ENCODE data around the gene APMAP. TPM values are rescaled to one million over a fixed set of nuclear protein-coding genes. Genes with fewer than 3 reads are reported as not detected.

APMAP gene
- total RNA-seq, 1 donor from 2014 or later = 48.8 TPM

DNA sequence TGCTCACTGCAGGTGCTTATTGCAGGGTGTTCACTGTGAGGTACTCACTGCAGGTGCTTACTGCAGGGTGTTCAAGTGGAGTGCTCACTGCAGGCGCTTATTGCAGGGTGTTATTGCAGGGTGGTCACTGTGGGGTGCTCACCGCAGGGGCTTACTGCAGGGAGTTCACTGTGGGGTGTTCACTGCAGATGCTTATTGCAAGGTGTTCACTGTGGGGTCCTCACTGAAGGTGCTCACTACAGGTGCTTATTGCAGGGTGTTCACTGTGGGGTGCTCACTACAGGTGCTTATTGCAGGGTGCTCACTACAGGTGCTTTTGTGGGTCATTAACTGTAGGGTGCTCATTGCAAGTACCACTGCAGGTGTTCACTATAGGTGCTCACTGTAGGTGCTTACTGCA lies 20.2 kb downstream of the APMAP start:
- DNase-seq (ENCODE audit: low spot score) = no peak
- Mint-ChIP-seq H3K9me3 (peaks cover 22% of the 10 kb centered on the region), H3K27me3 (ENCODE audit: low read depth) (no peaks in the 10 kb centered on the region), H3K27ac (no peak overlapping the region), H3K4me3 (ENCODE audit: low read depth) (no peak overlapping the region), H3K4me1 (ENCODE audit: low read depth) (peaks cover 1% of the 10 kb centered on the region), H3K36me3 (ENCODE audit: low read depth) (peaks cover 86% of the 10 kb centered on the region)
- intact Hi-C loops (cut with micrococcal nuclease) = no loop called here

DNA sequence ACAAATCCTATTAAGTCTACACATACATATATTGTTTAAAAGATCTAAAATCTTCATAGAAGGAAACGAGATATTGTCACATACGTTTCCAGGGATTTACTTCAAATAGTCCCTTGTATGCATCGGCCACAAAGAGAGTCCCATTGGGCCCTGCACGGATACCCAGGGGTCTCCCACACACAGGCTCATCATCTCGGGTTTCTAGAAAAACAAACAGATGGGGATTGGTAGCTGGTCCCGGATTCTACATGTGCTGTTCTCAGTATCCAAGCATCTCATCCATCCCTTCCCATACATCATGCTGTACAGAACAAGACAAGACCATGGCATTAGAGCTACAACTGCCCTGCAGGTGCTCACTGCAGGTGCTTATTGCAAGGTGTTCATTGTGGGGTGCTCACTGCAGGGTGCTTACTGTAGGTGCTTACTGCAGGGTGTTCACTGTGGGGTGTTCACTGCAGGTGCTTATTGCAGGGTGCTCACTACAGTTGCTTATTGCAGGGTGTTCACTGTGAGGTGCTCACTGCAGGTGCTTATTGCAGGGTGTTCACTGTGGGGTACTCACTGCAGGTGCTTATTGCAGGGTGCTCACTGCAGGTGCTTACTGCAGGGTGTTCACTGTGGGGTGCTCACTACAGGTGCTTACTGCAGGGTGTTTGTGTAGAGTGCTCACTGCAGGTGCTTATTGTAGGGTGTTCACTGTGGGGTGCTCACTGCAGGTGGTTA lies 21.0 kb downstream of the APMAP start:
- no peak for DNase-seq (ENCODE audit: low spot score)
- Mint-ChIP-seq H3K4me3 (ENCODE audit: low read depth) (no peak overlapping the region), H3K27me3 (ENCODE audit: low read depth) (no peaks in the 10 kb centered on the region), H3K36me3 (ENCODE audit: low read depth) (peaks cover 82% of the 10 kb centered on the region), H3K4me1 (ENCODE audit: low read depth) (peaks cover 1% of the 10 kb centered on the region), H3K27ac (no peak overlapping the region), H3K9me3 (peaks cover 18% of the 10 kb centered on the region)
- intact Hi-C loops (cut with micrococcal nuclease) = no loop called here

DNA sequence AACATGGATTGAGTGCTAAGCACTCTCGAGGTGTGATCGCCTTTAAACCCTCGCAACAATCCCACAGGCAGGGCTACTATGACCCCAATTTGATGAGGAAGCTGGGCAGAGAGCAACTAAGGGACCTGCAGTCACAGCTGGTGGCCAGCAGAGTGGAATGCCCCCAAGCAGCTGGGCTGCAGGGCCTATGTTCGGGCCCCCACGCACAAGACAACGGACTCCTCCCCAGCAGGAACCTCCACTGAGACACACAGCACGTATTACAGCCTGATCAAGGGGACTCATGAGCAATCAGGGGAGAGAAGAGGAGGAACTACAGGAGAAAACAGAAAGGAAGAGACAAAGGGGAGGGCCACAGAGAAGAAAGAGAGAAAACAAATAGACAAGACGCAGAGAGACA lies 21.8 kb downstream of the APMAP start:
- DNase-seq (ENCODE audit: low spot score) = no peak
- H3K27me3 Mint-ChIP-seq (ENCODE audit: low read depth) = no peaks in the 10 kb centered on the region
- intact Hi-C loops (cut with micrococcal nuclease) = no loop called here
- peaks cover 10% of the 10 kb centered on the region for H3K9me3 Mint-ChIP-seq
- no peak overlapping the region for H3K4me3 Mint-ChIP-seq (ENCODE audit: low read depth)
- no peak overlapping the region for H3K27ac Mint-ChIP-seq
- H3K4me1 Mint-ChIP-seq (ENCODE audit: low read depth) = peaks cover 1% of the 10 kb centered on the region
- H3K36me3 Mint-ChIP-seq (ENCODE audit: low read depth) = peaks cover 82% of the 10 kb centered on the region

DNA sequence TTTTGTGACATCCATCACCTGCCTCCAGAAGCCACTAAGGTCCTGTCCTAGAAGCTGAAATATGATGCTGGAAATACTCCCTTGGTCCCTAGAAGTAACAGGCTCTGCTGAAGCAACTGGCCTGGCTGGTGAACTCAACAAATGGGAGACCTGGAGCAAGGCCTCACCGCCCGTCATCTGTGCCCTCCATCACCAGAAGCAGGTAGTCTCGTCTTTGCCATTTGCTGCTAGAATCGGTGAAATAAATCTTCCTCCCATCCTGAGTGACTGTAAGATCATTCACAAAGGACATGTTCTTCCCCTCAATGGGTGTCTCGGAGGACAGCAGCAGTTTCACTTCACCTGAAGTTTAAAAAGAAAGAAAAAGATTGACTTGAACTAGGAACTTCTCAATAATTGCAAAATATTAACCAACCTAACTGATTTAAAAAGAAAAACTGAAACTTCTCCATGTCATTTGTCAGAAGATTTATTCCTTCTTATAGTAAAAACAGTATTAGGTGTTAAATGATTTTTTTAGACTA lies 22.5 kb downstream of the APMAP start:
- H3K27me3 Mint-ChIP-seq (ENCODE audit: low read depth) = no peaks in the 10 kb centered on the region
- intact Hi-C loops (cut with micrococcal nuclease) = no loop called here

DNA sequence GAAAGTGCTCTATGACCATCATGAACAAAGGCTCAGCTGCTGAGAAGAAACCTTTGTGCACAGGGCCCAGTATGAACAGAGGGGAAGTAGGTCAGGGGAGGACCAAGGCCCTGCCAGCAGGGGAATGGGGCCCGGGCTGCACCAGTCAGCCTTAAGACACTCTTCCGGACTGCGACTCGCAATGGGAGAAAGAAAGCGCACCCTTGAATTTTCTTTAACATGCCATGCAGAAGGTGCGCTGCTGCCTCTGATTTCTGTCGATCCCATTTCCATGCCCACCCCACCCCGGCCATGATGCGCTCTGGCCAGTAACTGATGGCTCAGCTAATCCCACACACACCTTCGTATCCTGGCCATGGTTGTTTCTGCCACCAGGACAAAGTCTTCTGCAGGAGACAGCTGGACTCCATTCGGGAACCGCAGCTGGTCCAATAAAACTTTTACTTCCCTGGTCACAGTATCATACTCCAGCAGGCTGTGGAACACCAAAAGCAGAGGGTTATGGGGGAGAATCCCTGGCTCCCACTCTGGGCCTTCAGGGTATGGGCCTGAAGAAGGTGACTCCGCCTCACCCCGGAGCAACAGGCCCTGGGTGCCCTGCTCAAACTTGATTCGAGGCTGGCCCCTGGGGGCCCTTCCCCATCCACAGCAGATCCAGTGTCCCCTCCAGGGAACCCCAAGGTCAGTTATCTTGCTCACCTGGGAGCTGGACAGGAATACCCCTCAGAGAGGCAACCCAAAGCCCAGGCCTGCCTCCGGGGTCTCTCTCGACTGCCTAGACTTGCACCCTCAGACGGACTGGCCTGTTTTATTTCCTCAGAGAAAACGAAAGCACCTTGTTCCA lies 23.1 kb downstream of the APMAP start:
- Mint-ChIP-seq H3K27ac (no peak overlapping the region), H3K4me3 (ENCODE audit: low read depth) (no peak overlapping the region), H3K4me1 (ENCODE audit: low read depth) (peaks cover 5% of the 10 kb centered on the region), H3K36me3 (ENCODE audit: low read depth) (peaks cover 82% of the 10 kb centered on the region), H3K9me3 (no peaks in the 10 kb centered on the region), H3K27me3 (ENCODE audit: low read depth) (no peaks in the 10 kb centered on the region)
- intact Hi-C loops (cut with micrococcal nuclease) = no loop called here
- DNase-seq (ENCODE audit: low spot score) = no peak

More for the DNA sequence above, 22.5 kb downstream of the APMAP start:
- H3K27ac Mint-ChIP-seq = no peak overlapping the region
- no peak overlapping the region for H3K4me3 Mint-ChIP-seq (ENCODE audit: low read depth)
- peaks cover 82% of the 10 kb centered on the region for H3K36me3 Mint-ChIP-seq (ENCODE audit: low read depth)
- no peak for DNase-seq (ENCODE audit: low spot score)
- H3K4me1 Mint-ChIP-seq (ENCODE audit: low read depth) = peaks cover under 1% of the 10 kb centered on the region
- H3K9me3 Mint-ChIP-seq = peaks cover 3% of the 10 kb centered on the region

DNA sequence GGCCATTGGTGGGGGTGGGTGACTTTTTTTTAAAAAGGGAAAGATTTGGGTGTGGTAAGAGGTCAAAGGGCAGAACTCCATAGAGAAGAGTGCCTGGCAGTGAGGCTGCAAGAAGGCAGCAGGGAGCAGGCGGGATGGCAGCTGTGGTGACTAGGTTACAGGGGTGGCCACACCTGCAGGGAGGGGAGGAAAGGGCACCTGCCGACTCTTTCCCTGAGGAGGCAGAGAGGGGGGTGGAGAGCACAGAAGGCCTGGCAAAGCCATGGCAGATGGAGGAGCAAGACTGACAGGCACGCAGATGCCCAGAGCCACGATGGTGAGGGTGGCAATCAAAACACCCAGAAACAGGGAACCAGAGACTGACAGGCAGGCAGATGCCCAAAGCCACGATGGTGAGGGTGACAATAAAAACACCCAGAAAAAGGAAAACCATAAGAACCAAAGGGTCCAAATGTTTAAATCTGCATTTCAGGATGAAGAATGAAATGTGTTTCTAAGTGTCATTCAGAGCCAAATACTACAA lies 24.2 kb downstream of the APMAP start:
- Mint-ChIP-seq H3K9me3 (no peaks in the 10 kb centered on the region), H3K36me3 (ENCODE audit: low read depth) (peaks cover 77% of the 10 kb centered on the region)
- intact Hi-C loops (cut with micrococcal nuclease) = no loop called here

DNA sequence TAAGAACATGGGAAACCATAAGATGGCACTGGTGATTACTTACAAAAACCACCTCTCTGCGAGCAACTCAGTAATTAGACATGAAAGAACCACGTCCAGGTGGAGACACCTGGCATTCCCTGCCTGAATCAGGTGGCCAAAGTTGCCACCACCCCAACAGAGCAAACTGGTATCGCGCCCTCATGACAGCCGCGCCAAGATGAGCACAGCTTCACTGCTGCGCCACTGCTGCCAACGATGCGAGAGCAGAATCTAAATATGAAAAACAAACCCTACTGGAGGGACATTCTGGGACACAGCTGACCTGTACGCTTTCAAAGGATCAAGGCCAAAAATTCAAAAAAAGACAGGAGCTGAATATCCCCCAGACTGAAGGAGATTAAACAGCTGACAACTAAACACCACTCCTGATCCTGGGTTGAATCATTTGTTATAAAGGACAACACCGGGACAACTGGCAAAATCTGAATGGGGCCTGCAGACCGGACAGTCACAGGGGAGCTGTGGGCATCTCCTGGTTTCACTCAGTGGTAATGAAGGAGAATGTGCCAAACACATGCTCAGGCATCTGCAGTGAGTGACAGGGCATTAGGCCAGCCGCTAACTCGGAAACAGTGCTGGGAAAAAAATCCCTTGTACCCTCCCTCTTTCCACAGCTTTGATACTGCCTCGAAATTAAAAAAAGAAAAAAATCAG lies 26.1 kb downstream of the APMAP start:
- Mint-ChIP-seq H3K4me3 (ENCODE audit: low read depth) (no peak overlapping the region), H3K36me3 (ENCODE audit: low read depth) (peaks cover 85% of the 10 kb centered on the region), H3K27me3 (ENCODE audit: low read depth) (no peaks in the 10 kb centered on the region), H3K9me3 (no peaks in the 10 kb centered on the region), H3K27ac (no peak overlapping the region), H3K4me1 (ENCODE audit: low read depth) (peaks cover 15% of the 10 kb centered on the region)
- DNase-seq (ENCODE audit: low spot score) = no peak
- intact Hi-C loops (cut with micrococcal nuclease) = no loop called here

More for the DNA sequence above, 24.2 kb downstream of the APMAP start:
- Mint-ChIP-seq H3K27ac (no peak overlapping the region), H3K4me3 (ENCODE audit: low read depth) (no peak overlapping the region), H3K4me1 (ENCODE audit: low read depth) (peaks cover 9% of the 10 kb centered on the region), H3K27me3 (ENCODE audit: low read depth) (no peaks in the 10 kb centered on the region)
- DNase-seq (ENCODE audit: low spot score) = no peak

DNA sequence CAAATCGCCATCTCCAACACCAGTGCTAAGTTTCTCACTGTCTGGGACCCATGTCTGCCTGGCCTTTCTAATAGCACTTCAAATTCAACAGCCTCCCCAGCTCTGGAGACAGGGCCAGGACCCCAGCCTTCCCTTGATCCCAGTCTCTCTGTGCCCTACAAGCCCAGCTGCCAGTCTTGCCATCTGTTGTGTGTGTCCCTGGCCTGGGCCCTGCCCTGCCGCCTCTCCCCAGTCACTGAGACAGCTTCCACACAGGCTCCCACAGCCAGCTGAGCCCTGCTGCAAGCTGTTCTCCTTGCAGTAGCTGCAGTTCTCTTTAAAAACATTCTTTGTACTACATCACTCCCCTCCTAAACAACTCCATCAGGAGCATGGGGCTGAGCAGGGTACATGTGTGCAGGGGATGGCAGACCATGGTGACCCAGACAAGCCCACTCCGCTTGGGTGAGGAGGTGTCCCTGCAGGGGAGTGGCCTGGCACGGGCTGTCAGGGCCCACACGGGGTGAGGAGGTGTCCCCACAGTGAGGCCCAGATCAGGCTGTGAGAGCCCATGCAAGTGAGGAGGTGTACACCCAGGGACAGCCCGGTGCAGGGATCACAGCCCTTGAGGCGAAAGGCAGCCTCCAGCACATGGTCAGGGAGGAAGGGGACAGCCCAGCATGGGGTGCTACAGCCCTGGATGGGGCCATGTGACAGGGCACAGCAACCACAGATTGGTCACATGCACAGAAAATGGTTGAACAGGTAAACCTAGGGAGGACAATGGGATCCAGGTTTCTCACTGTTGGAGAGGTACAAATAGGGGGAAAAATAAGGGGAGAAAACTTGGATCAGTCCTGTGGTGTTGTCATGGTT lies 27.3 kb downstream of the APMAP start:
- DNase-seq (ENCODE audit: low spot score) = no peak

DNA sequence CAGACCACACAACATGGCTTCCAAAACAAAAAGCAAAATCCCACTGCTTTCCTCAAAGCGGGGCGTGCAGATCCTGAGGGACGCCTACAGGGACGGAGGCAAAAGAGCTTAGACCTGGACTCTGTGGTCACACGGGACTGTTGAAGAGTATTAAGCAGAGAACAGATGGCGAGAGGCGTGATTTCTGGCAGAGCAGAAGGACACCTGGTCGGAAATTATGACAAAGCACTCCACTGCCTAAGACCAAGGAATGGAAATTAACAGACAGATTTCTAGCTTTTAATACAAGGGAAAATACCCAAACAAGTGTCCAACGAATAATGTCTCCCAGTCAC lies 28.1 kb downstream of the APMAP start:
- no peak for DNase-seq (ENCODE audit: low spot score)
- H3K4me1 Mint-ChIP-seq (ENCODE audit: low read depth) = peaks cover 23% of the 10 kb centered on the region
- H3K27ac Mint-ChIP-seq = peak overlapping the region; percentile 43
- intact Hi-C loops (cut with micrococcal nuclease) = no loop called here
- H3K4me3 Mint-ChIP-seq (ENCODE audit: low read depth) = no peak overlapping the region
- no peaks in the 10 kb centered on the region for H3K27me3 Mint-ChIP-seq (ENCODE audit: low read depth)
- peaks cover 84% of the 10 kb centered on the region for H3K36me3 Mint-ChIP-seq (ENCODE audit: low read depth)
- no peaks in the 10 kb centered on the region for H3K9me3 Mint-ChIP-seq

More for the DNA sequence above, 27.3 kb downstream of the APMAP start:
- no peaks in the 10 kb centered on the region for H3K9me3 Mint-ChIP-seq
- H3K27me3 Mint-ChIP-seq (ENCODE audit: low read depth) = no peaks in the 10 kb centered on the region
- intact Hi-C loops (cut with micrococcal nuclease) = no loop called here
- peaks cover 87% of the 10 kb centered on the region for H3K36me3 Mint-ChIP-seq (ENCODE audit: low read depth)
- no peak overlapping the region for H3K4me3 Mint-ChIP-seq (ENCODE audit: low read depth)
- H3K27ac Mint-ChIP-seq = peak overlapping the region; percentile 43
- H3K4me1 Mint-ChIP-seq (ENCODE audit: low read depth) = peaks cover 23% of the 10 kb centered on the region

DNA sequence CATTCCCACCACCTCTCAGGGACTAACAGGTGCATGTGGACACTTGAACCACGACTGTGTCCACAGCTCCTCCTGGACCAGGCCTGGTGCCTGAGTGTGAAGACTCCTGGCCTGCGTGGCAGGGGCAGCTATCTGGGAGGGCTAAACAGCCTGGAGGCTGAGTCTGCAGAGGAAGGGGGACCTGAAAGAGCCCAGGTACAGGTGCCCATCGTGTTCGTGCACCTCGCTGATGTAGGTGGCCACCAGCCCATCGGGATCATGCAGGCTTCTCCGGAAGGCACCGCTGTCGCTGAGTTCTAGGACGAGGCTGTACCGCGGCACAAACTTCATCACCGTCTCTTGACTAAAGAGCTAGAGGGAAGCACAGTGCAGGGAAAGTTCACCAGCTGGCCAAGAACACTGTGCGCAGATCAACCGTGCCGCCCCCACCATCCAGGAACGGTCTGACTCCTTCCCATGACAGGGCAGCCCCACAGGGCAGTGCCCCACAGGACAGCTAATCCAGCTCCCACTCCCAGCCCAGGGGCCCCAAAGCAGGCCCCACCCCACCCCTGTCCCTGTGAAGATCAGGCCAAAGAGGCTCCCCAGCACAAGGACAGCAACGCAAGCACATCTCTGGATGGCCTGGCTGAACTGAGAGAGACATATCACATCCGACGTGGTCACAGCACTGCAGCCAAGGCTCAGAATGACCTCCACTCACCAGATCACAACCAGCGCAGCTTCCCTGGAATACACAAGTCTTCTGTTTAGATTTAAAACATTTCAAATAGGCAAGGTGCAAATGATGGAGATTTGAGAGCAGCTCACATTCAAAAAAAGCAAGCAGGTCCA lies 28.7 kb downstream of the APMAP start:
- no peak for DNase-seq (ENCODE audit: low spot score)
- H3K27ac Mint-ChIP-seq = peak overlapping the region; percentile 43
- H3K4me1 Mint-ChIP-seq (ENCODE audit: low read depth) = peaks cover 23% of the 10 kb centered on the region
- no peaks in the 10 kb centered on the region for H3K9me3 Mint-ChIP-seq
- H3K36me3 Mint-ChIP-seq (ENCODE audit: low read depth) = peaks cover 84% of the 10 kb centered on the region
- intact Hi-C loops (cut with micrococcal nuclease) = no loop called here
- H3K27me3 Mint-ChIP-seq (ENCODE audit: low read depth) = no peaks in the 10 kb centered on the region
- H3K4me3 Mint-ChIP-seq (ENCODE audit: low read depth) = no peak overlapping the region

DNA sequence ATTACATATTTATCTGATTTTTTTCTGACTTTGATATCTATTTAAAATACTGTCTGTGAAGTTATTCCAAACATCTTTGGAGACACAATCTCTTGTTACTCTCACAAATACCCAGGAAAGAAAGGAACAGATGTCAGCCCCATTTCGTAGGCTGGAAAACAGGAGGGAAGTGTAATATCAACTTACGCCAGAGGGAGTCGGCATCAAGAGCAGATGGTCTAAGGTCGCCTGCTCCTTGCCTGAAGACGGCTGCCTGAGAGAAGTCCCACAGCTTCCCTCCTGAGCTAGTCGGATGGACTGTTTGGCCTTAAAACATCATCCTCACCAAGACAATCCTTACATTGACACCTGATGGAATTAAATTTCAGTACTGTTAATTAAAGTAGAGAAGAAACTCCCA lies 30.0 kb downstream of the APMAP start:
- no peak overlapping the region for H3K4me3 Mint-ChIP-seq (ENCODE audit: low read depth)
- no peak for DNase-seq (ENCODE audit: low spot score)
- peak overlapping the region; percentile 59 for H3K27ac Mint-ChIP-seq
- H3K9me3 Mint-ChIP-seq = no peaks in the 10 kb centered on the region
- no peaks in the 10 kb centered on the region for H3K27me3 Mint-ChIP-seq (ENCODE audit: low read depth)
- intact Hi-C loops (cut with micrococcal nuclease) = no loop called here
- peaks cover 23% of the 10 kb centered on the region for H3K4me1 Mint-ChIP-seq (ENCODE audit: low read depth)
- H3K36me3 Mint-ChIP-seq (ENCODE audit: low read depth) = peaks cover 81% of the 10 kb centered on the region

Data from activated T-helper 2 cell treated with anti-CD3 and anti-CD28 coated beads, Interferon-gamma antibody, Interleukin-2, Interleukin-4, amounts not matched to agents 10 μg/mL and 5 μg/mL and 100 μg/mL, durations not matched to agents 14 hours and 24 hours and 36 hours (primary cell).